Ishikawa (cell line): ENCODE results near the gene QSOX2.

ENCODE experiments used
- CEBPB ChIP-seq: IDR thresholded peaks from 2 replicates; pipeline ENCODE4 v1.6.1; 2012
- EP300 ChIP-seq: IDR thresholded peaks from 2 replicates; pipeline ENCODE4 v1.6.1; 2012; ENCODE audit warnings: borderline replicate concordance
- FOXM1 ChIP-seq: IDR thresholded peaks from 2 replicates; pipeline ENCODE4 v1.6.1; 2012; ENCODE audit warnings: low read depth, borderline replicate concordance
- RAD21 ChIP-seq: IDR thresholded peaks from 2 replicates; pipeline ENCODE4 v1.6.1; 2012; ENCODE audit warnings: low read depth
- TAF1 ChIP-seq: IDR thresholded peaks from 2 replicates; pipeline ENCODE4 v1.6.1; 2012; ENCODE audit warnings: low read depth, mild to moderate bottlenecking
- TEAD4 ChIP-seq: IDR thresholded peaks from 2 replicates; pipeline ENCODE4 v1.6.1; 2012
- YY1 ChIP-seq: IDR thresholded peaks from 2 replicates; pipeline ENCODE4 v1.6.1; 2012; ENCODE audit warnings: low read depth
- TF ChIP-seq, protein P1 (sequence below): IDR thresholded peaks from 2 replicates; pipeline ENCODE4 v1.6.1; 2012
- TF ChIP-seq, protein P2 (sequence below): IDR thresholded peaks from 2 replicates; pipeline ENCODE4 v1.6.1; 2012; ENCODE audit warnings: low read depth, mild to moderate bottlenecking
- TF ChIP-seq, protein P3 (sequence below): IDR thresholded peaks from 2 replicates; pipeline ENCODE4 v1.6.1; 2012

DNA sequence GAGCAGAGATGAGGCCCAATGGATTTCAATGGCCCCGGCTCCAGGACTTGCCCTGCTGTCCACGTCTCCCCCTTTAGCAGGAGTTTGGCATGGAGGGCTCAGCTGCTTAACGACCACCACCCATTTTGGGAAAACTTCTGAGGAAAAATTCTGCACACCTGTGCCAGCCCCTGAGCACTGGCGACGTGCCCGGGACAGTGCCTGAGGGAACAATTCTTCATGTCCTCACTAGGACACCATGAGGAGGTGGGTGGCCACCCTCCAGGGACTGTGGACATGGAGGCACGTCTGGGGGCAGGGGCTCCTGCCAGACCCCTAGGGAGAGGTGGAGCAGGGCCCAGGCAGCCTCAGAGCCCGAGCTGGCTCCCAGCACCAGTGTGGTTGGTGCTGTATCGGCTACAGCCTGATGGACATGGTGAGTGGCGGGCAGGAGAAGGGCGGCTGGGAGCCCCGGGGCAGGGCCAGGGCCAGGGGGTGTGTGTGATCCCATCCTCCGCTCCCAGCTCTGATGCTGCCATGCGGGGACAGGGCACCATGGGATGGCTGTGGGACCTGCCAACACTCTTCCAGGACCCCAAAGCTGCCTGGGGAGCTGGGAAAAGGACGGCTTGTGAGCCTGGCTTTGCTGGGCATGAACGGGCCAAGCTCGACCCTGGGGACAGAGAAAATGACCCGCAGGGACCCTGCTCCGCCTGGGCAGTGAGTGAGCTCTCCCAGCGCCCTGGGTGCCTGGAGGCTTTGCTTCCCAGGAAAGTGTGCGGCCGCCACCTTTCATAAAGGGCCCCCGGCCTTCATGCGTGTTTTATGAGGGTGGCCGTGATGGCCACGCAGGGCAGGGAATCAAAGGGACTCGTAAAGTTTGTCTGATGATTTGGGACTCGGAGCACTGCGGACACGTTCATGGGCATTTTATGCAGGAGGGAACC lies 3.6 kb upstream of the QSOX2 start:
- TF ChIP-seq YY1 = no peak
- TF ChIP-seq, protein P1, sequence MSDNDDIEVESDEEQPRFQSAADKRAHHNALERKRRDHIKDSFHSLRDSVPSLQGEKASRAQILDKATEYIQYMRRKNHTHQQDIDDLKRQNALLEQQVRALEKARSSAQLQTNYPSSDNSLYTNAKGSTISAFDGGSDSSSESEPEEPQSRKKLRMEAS = no peak
- TF ChIP-seq RAD21 = no peak
- no peak for TF ChIP-seq TEAD4
- TF ChIP-seq, protein P2, sequence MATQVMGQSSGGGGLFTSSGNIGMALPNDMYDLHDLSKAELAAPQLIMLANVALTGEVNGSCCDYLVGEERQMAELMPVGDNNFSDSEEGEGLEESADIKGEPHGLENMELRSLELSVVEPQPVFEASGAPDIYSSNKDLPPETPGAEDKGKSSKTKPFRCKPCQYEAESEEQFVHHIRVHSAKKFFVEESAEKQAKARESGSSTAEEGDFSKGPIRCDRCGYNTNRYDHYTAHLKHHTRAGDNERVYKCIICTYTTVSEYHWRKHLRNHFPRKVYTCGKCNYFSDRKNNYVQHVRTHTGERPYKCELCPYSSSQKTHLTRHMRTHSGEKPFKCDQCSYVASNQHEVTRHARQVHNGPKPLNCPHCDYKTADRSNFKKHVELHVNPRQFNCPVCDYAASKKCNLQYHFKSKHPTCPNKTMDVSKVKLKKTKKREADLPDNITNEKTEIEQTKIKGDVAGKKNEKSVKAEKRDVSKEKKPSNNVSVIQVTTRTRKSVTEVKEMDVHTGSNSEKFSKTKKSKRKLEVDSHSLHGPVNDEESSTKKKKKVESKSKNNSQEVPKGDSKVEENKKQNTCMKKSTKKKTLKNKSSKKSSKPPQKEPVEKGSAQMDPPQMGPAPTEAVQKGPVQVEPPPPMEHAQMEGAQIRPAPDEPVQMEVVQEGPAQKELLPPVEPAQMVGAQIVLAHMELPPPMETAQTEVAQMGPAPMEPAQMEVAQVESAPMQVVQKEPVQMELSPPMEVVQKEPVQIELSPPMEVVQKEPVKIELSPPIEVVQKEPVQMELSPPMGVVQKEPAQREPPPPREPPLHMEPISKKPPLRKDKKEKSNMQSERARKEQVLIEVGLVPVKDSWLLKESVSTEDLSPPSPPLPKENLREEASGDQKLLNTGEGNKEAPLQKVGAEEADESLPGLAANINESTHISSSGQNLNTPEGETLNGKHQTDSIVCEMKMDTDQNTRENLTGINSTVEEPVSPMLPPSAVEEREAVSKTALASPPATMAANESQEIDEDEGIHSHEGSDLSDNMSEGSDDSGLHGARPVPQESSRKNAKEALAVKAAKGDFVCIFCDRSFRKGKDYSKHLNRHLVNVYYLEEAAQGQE = no peak
- TF ChIP-seq EP300 = no peak
- TF ChIP-seq, protein P3, sequence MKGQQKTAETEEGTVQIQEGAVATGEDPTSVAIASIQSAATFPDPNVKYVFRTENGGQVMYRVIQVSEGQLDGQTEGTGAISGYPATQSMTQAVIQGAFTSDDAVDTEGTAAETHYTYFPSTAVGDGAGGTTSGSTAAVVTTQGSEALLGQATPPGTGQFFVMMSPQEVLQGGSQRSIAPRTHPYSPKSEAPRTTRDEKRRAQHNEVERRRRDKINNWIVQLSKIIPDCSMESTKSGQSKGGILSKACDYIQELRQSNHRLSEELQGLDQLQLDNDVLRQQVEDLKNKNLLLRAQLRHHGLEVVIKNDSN = no peak
- no peak for TF ChIP-seq CEBPB
- no peak for TF ChIP-seq TAF1
- no peak for TF ChIP-seq FOXM1
